GM18502 (cell line): ENCODE results near the gene MCU.
"Not testable (repeated sequence)": the region's sequence is repeated elsewhere in the genome, so short reads cannot be mapped to it uniquely, and the experiment has no call there.

Experiments used
- ATAC-seq: cut with Tn5 transposase; IDR thresholded peaks from one replicate; pipeline ENCODE4 v1.9.1; 2021; ENCODE audit warnings: mild to moderate bottlenecking; ENCODE audit not compliant: unreplicated experiment, poor library complexity

Gene MCU

GRCh38 chr10:72727130-72727529 is 35.2 kb downstream of the MCU start:
- ATAC-seq = no peak

GRCh38 chr10:72728462-72728861 is 36.5 kb downstream of the MCU start:
- ATAC-seq = no peak

GRCh38 chr10:72729528-72729927 is 37.6 kb downstream of the MCU start:
- ATAC-seq = peak; percentile 72

GRCh38 chr10:72730479-72730878 is 38.5 kb downstream of the MCU start:
- ATAC-seq = no peak

- no peak for ATAC-seq
These were observed 40.0 kb downstream of the MCU start for GRCh38 chr10:72731916-72732419.

GRCh38 chr10:72732521-72732920 is 40.6 kb downstream of the MCU start:
- no peak for ATAC-seq

- ATAC-seq = no peak
These were observed 42.0 kb downstream of the MCU start for GRCh38 chr10:72733989-72734388.

- no peak for ATAC-seq
These were observed 43.5 kb downstream of the MCU start for GRCh38 chr10:72735288-72735936.

- ATAC-seq = no peak
These were observed 44.4 kb downstream of the MCU start for GRCh38 chr10:72736176-72736827.

- ATAC-seq = no peak
These were observed 44.9 kb downstream of the MCU start for GRCh38 chr10:72736828-72737220.

GRCh38 chr10:72737357-72737756 is 45.4 kb downstream of the MCU start:
- ATAC-seq = not testable (repeated sequence)

- no peak for ATAC-seq
These were observed 46.5 kb downstream of the MCU start for GRCh38 chr10:72738486-72738885.

- no peak for ATAC-seq
These were observed 48.6 kb downstream of the MCU start for GRCh38 chr10:72740528-72740927.

- ATAC-seq = no peak
These were observed 50.1 kb downstream of the MCU start for GRCh38 chr10:72742092-72742491.

GRCh38 chr10:72742797-72743196 is 50.9 kb downstream of the MCU start:
- ATAC-seq = no peak

GRCh38 chr10:72744566-72744965 is 52.6 kb downstream of the MCU start:
- no peak for ATAC-seq

GRCh38 chr10:72746426-72747363 is 54.8 kb downstream of the MCU start:
- ATAC-seq = no peak

- no peak for ATAC-seq
These were observed 55.6 kb downstream of the MCU start for GRCh38 chr10:72747521-72747920.

GRCh38 chr10:72753760-72754231 is 61.9 kb downstream of the MCU start:
- no peak for ATAC-seq

GRCh38 chr10:72754275-72755032 is 62.5 kb downstream of the MCU start:
- ATAC-seq = no peak
